ENCODE measurements around the gene GCFC2.
"Not testable (repeated sequence)": the region's sequence is repeated elsewhere in the genome, so short reads cannot be mapped to it uniquely, and the experiment has no call there.

Gene GCFC2

GRCh38 chr2:75720525-75720924, 9.8 kb upstream of the GCFC2 start:
- Histone ChIP-seq H3K79me2 (no peaks in the 10 kb centered on the region), H3K9me3 (ENCODE audit: control insufficient read depth, low read length) (no peaks in the 10 kb centered on the region), H3K4me1 (no peaks in the 10 kb centered on the region), H2AFZ (no peak overlapping the region), H3K4me3 (ENCODE audit: low read depth, low read length) (no peak overlapping the region), H3K9ac (no peak overlapping the region), H3K36me3 (ENCODE audit: control insufficient read depth, insufficient read depth, low read length) (no peaks in the 10 kb centered on the region), H3K27me3 (ENCODE audit: control insufficient read depth, insufficient read depth, low read length) (no peaks in the 10 kb centered on the region), H3K27ac (no peak overlapping the region), H3K4me2 (ENCODE audit: low read length) (no peak overlapping the region)
- TF ChIP-seq CTCF (IDR thresholded peaks at IDR 0.05): no peak

GRCh38 chr2:75719616-75720015, 8.9 kb upstream of the GCFC2 start:
- Histone ChIP-seq H3K4me1 (no peaks in the 10 kb centered on the region), H3K9me3 (ENCODE audit: control insufficient read depth, low read length) (no peaks in the 10 kb centered on the region), H3K4me3 (ENCODE audit: low read depth, low read length) (no peak overlapping the region), H3K27ac (no peak overlapping the region), H3K79me2 (no peaks in the 10 kb centered on the region), H3K36me3 (ENCODE audit: control insufficient read depth, insufficient read depth, low read length) (no peaks in the 10 kb centered on the region), H3K27me3 (ENCODE audit: control insufficient read depth, insufficient read depth, low read length) (no peaks in the 10 kb centered on the region), H3K9ac (no peak overlapping the region), H2AFZ (no peak overlapping the region), H3K4me2 (ENCODE audit: low read length) (no peak overlapping the region)
- TF ChIP-seq CTCF (IDR thresholded peaks at IDR 0.05): no peak

GRCh38 chr2:75716406-75716805, 5.7 kb upstream of the GCFC2 start:
- Histone ChIP-seq H2AFZ (no peak overlapping the region), H3K4me3 (ENCODE audit: low read depth, low read length) (no peak overlapping the region), H3K27ac (no peak overlapping the region), H3K9me3 (ENCODE audit: control insufficient read depth, low read length) (no peaks in the 10 kb centered on the region), H3K79me2 (no peaks in the 10 kb centered on the region), H3K27me3 (ENCODE audit: control insufficient read depth, insufficient read depth, low read length) (no peaks in the 10 kb centered on the region), H3K4me1 (no peaks in the 10 kb centered on the region), H3K4me2 (ENCODE audit: low read length) (no peak overlapping the region), H3K36me3 (ENCODE audit: control insufficient read depth, insufficient read depth, low read length) (no peaks in the 10 kb centered on the region), H3K9ac (no peak overlapping the region)
- no peak for TF ChIP-seq CTCF (IDR thresholded peaks at IDR 0.05)

- not testable (repeated sequence) for H3K4me1 ChIP-seq; H3K27me3 ChIP-seq (ENCODE audit: control insufficient read depth, insufficient read depth, low read length); H3K4me2 ChIP-seq (ENCODE audit: low read length); H3K9me3 ChIP-seq (ENCODE audit: control insufficient read depth, low read length); H3K4me3 ChIP-seq (ENCODE audit: low read depth, low read length); H3K36me3 ChIP-seq (ENCODE audit: control insufficient read depth, insufficient read depth, low read length); H3K79me2 ChIP-seq; H3K9ac ChIP-seq
- Histone ChIP-seq H2AFZ (peak overlapping the region; percentile 89), H3K27ac (peak overlapping the region; percentile 75)
Measured at GRCh38 chr2:75711590-75711989, 875 bp upstream of the GCFC2 start.

GRCh38 chr2:75710220-75710576, 517 bp downstream of the GCFC2 start:
- no peaks in the 10 kb centered on the region for H3K4me1 ChIP-seq
- H3K4me3 ChIP-seq (ENCODE audit: low read depth, low read length): peak overlapping the region; percentile 81
- H3K27me3 ChIP-seq (ENCODE audit: control insufficient read depth, insufficient read depth, low read length): no peaks in the 10 kb centered on the region
- no peaks in the 10 kb centered on the region for H3K79me2 ChIP-seq
- no peaks in the 10 kb centered on the region for H3K9me3 ChIP-seq (ENCODE audit: control insufficient read depth, low read length)
- H3K36me3 ChIP-seq (ENCODE audit: control insufficient read depth, insufficient read depth, low read length): no peaks in the 10 kb centered on the region
- TF ChIP-seq CTCF (IDR thresholded peaks at IDR 0.05): no peak
- peak overlapping the region; percentile 75 for H3K27ac ChIP-seq
- H3K4me2 ChIP-seq (ENCODE audit: low read length): peak overlapping the region; percentile 80
- H2AFZ ChIP-seq: peak overlapping the region; percentile 89
- no peak overlapping the region for H3K9ac ChIP-seq

All from parathyroid adenoma (tissue), 2 donors.